NCI-H2196 treated with DMSO at 0.1 percent for 48 hours (cell line): ENCODE data around the gene SET.
"Not testable (repeated sequence)": the region's sequence is repeated elsewhere in the genome, so short reads cannot be mapped to it uniquely, and the experiment has no call there.

Experiments used
- DNase-seq: peaks from one replicate; lab custom pipeline; 2025; ENCODE audit not compliant: unreplicated experiment; lab: John Stamatoyannopoulos, UW

The SET gene

GRCh38 chr9:128685636-128686489 lies 3.2 kb upstream of the SET start:
- no peak for DNase-seq

DNA sequence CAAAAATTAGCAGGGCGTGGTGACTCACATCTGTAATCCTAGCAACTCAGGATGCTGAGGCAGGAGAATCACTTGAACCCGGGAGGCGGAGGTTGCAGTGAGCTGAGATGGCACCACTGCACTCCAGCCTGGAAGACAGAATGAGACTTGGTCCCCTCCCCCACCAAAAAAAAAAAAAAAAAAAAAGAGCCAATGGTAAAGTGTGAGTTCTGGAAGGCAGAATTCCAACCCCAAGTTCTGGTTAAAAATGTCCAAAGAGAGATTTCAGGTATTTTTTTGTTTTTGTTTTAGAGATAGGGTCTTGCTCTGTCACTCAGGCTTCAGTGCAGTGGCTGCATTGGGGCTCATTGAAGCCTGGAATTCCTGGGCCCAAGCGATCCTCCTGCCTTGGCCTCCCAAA lies 1.6 kb upstream of the SET start:
- no peak for DNase-seq

GRCh38 chr9:128689293-128689774 lies 312 bp downstream of the SET start:
- no peak for DNase-seq

- DNase-seq = no peak
Observed at GRCh38 chr9:128689820-128690683, 1.0 kb downstream of the SET start.

GRCh38 chr9:128690684-128691034 lies 1.6 kb downstream of the SET start:
- DNase-seq = no peak

DNA sequence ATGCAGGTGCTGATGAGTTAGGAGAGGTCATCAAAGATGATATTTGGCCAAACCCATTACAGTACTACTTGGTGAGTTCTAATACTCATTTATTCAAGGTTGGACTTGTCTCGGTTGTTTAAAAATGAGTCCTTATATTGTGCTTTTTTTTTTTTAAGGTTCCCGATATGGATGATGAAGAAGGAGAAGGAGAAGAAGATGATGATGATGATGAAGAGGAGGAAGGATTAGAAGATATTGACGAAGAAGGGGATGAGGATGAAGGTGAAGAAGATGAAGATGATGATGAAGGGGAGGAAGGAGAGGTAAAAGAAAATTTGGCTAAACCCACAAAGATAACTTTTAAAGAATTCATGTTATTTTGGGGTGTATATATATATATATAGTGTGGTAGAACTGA lies 4.7 kb downstream of the SET start:
- DNase-seq = not testable (repeated sequence)

DNA sequence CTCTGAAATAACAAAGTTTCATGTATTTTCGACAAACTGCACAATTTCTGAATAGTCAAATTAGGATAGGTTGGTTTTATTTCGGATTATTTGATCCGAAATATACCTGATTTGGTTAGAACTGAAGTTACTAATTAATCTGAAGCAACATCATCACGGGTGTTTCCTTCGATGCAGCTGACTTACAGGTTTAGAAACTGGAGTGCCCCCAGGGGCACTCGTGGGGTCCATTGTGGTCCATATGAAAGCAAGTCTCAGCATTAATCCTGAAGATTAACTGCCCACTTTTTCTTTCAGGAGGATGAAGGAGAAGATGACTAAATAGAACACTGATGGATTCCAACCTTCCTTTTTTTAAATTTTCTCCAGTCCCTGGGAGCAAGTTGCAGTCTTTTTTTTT lies 5.3 kb downstream of the SET start:
- DNase-seq = no peak

DNA sequence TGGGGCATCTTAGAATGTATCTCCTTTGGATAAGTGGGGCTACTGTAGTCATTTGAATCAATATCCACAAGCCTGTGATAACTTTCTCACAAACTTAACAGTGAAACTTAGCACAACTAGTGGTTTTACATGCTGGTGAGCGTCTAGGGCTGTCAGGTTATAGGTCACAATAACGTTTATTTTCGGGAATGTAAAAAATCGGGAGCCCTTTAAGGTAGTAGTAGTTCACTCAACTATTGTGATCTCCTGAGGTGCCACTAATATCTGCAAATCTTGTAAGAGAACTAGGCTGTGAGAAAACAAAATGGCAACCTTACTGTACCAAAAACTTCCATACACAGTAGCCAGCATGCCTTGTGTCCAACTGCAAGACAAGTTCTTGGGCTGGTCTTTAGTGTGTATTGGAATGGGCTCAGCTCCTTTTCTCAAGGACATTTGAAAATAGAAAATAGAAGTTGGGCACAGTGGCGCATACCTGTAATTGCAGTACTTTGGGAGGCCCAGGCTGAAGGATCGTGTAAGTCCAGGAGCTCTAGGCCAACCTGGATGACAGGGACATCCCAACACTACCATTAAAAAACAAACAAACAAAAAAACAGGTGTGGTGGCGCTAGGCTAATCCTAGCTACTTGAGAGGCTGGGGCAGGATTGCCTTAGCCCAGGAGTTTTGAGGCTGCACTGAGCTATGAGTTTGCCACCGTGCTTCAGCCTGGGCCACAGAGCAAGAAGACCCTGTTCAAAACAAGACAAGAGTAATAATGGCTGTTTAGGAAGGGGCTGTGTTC lies 8.1 kb downstream of the SET start:
- DNase-seq = no peak

- not testable (repeated sequence) for DNase-seq
Observed at GRCh38 chr9:128699096-128699795, 10.2 kb downstream of the SET start.

GRCh38 chr9:128701227-128701854 lies 12.3 kb downstream of the SET start:
- no peak for DNase-seq

GRCh38 chr9:128702445-128702948 lies 13.5 kb downstream of the SET start, which contains the start of gene PKN3:
PKN3 (plus strand) TSS chr9:128702503; CDS start chr9:128702916, 413 bp downstream.
- DNase-seq = peak; percentile 72

- DNase-seq = no peak
Observed at GRCh38 chr9:128702949-128703615, 14.1 kb downstream of the SET start.

DNA sequence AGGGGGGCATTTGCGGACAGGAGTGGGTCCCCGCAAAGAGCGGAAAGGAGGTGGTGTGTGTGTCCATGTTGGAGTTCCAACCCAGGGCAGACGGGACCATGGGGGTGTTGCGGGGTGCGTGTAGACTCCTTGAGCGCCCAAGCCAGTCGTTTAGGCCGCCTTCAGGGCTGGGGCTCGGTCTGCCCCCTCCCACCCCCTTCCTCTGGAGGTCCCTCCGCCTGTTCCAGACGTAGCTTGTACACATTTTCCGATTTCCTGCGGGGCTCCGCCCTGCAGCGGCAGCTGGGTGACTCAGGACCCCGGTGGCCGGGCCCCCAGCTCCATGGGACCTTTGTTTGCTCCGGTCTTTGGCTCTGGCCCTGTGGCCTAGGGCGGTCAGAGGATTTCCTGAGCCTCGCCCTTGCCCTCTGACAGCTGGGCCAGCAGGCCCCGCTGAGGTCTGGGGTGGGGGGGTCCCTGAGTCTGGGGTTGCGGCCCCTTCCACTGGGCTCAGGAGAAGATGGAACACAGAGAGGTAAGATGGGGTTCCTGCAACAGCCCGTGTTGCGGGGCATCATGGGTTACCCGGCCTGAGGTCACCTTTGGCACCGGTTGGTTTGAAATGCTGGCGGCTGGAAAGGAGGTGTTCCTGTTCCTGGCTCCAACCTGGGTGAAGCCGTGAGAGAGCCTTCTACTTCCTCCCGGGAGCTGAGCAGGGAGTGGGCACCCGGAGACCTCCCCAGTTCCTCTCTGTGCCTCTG lies 14.8 kb downstream of the SET start:
- no peak for DNase-seq

GRCh38 chr9:128704356-128704670 lies 15.3 kb downstream of the SET start:
- no peak for DNase-seq

DNA sequence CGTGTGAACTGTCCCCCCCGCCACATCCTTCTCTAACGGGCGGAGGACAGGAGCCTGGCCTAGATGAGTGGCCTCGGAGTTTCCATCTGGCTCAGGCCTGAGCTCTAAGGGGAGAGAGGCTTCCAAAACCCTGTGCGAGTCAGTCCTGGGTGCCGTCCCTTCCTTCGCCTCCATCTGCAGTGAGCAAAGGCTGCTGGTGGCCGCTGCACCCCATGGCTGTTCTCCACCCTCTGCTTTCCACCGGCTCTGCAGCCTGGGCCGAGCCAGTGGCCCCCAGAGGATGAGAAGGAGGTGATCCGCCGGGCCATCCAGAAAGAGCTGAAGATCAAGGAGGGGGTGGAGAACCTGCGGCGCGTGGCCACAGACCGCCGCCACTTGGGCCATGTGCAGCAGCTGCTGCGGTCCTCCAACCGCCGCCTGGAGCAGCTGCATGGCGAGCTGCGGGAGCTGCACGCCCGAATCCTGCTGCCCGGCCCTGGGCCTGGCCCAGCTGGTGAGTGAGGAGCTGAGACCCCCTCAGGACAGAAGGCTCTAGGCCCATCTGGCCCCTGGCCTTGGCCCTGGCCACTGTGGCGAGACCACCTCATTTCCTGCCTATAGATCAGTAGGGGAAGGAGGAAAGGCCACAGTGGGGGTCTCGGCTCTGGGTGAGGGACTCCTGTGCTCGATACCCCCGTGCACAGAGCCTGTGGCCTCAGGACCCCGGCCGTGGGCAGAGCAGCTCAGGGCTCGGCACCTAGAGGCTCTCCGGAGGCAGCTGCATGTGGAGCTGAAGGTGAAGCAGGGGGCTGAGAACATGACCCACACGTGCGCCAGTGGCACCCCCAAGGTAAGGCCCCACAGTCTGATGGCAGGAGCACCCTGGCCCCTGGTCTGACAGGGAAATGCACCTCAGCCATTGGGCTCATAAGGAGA lies 16.3 kb downstream of the SET start:
- no peak for DNase-seq

GRCh38 chr9:128706045-128706444 lies 17.0 kb downstream of the SET start:
- DNase-seq = no peak

DNA sequence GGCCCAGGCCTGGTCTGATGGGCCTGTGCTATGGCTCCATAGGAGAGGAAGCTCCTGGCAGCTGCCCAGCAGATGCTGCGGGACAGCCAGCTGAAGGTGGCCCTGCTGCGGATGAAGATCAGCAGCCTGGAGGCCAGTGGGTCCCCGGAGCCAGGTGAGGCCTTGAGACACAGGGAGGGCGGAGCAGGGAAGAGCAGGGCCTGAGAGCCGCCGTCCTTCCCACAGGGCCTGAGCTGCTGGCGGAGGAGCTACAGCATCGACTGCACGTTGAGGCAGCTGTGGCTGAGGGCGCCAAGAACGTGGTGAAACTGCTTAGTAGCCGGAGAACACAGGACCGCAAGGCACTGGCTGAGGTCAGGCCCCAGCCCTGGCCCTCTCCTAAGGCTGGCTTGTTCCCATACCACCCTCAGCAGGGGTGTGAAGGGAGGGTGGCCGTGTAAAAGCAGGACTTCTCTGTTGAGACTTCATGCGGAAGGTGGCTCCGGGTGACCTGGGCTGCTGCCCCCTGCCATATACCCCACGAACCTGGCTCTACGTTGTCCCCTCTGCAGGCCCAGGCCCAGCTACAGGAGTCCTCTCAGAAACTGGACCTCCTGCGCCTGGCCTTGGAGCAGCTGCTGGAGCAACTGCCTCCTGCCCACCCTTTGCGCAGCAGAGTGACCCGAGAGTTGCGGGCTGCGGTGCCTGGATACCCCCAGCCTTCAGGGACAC lies 17.8 kb downstream of the SET start:
- DNase-seq = no peak
